ENCODE results near the gene ETNK1. TPM values are rescaled to one million over a fixed set of nuclear protein-coding genes. Genes with fewer than 3 reads are reported as not detected.

The ETNK1 gene
- total RNA-seq, 1 donor from 2014 or later, result 32.8 TPM

- no peaks in the 10 kb centered on the region for H3K9me3 Mint-ChIP-seq (ENCODE audit: low read depth)
- TF ChIP-seq CTCF (IDR thresholded peaks at IDR 0.05), result no peak
- H3K36me3 Mint-ChIP-seq (ENCODE audit: low read depth), result peaks cover 5% of the 10 kb centered on the region
- H3K4me3 Mint-ChIP-seq (ENCODE audit: unreplicated experiment), result no peak overlapping the region
- H3K4me1 Mint-ChIP-seq (ENCODE audit: low read depth), result peaks cover 19% of the 10 kb centered on the region
- no peak for DNase-seq (ENCODE audit: low spot score)
- H3K27ac Mint-ChIP-seq (ENCODE audit: unreplicated experiment), result peak overlapping the region; percentile 45
- no peaks in the 10 kb centered on the region for H3K27me3 Mint-ChIP-seq (ENCODE audit: low read depth)
Measured at GRCh38 chr12:22653075-22653474, 28.1 kb downstream of the ETNK1 start.

- Mint-ChIP-seq H3K9me3 (ENCODE audit: low read depth) (no peaks in the 10 kb centered on the region), H3K4me3 (ENCODE audit: unreplicated experiment) (no peak overlapping the region), H3K4me1 (ENCODE audit: low read depth) (peaks cover 20% of the 10 kb centered on the region), H3K27ac (ENCODE audit: unreplicated experiment) (no peak overlapping the region), H3K36me3 (ENCODE audit: low read depth) (peaks cover 8% of the 10 kb centered on the region), H3K27me3 (ENCODE audit: low read depth) (no peaks in the 10 kb centered on the region)
- no peak for TF ChIP-seq CTCF (IDR thresholded peaks at IDR 0.05)
- no peak for DNase-seq (ENCODE audit: low spot score)
Measured at GRCh38 chr12:22653791-22654190, 28.8 kb downstream of the ETNK1 start.

GRCh38 chr12:22656376-22656775 is 31.4 kb downstream of the ETNK1 start:
- peaks cover 9% of the 10 kb centered on the region for H3K36me3 Mint-ChIP-seq (ENCODE audit: low read depth)
- no peak for DNase-seq (ENCODE audit: low spot score)
- TF ChIP-seq CTCF (IDR thresholded peaks at IDR 0.05), result no peak
- no peak overlapping the region for H3K4me3 Mint-ChIP-seq (ENCODE audit: unreplicated experiment)
- no peaks in the 10 kb centered on the region for H3K27me3 Mint-ChIP-seq (ENCODE audit: low read depth)
- H3K9me3 Mint-ChIP-seq (ENCODE audit: low read depth), result no peaks in the 10 kb centered on the region
- no peak overlapping the region for H3K27ac Mint-ChIP-seq (ENCODE audit: unreplicated experiment)
- peaks cover 20% of the 10 kb centered on the region for H3K4me1 Mint-ChIP-seq (ENCODE audit: low read depth)

GRCh38 chr12:22656831-22657230 is 31.9 kb downstream of the ETNK1 start:
- no peaks in the 10 kb centered on the region for H3K27me3 Mint-ChIP-seq (ENCODE audit: low read depth)
- no peak overlapping the region for H3K4me3 Mint-ChIP-seq (ENCODE audit: unreplicated experiment)
- H3K36me3 Mint-ChIP-seq (ENCODE audit: low read depth), result peaks cover 9% of the 10 kb centered on the region
- H3K9me3 Mint-ChIP-seq (ENCODE audit: low read depth), result no peaks in the 10 kb centered on the region
- peaks cover 20% of the 10 kb centered on the region for H3K4me1 Mint-ChIP-seq (ENCODE audit: low read depth)
- no peak for TF ChIP-seq CTCF (IDR thresholded peaks at IDR 0.05)
- no peak for DNase-seq (ENCODE audit: low spot score)
- no peak overlapping the region for H3K27ac Mint-ChIP-seq (ENCODE audit: unreplicated experiment)

- no peak overlapping the region for H3K27ac Mint-ChIP-seq (ENCODE audit: unreplicated experiment)
- no peaks in the 10 kb centered on the region for H3K27me3 Mint-ChIP-seq (ENCODE audit: low read depth)
- DNase-seq (ENCODE audit: low spot score), result no peak
- peaks cover 19% of the 10 kb centered on the region for H3K4me1 Mint-ChIP-seq (ENCODE audit: low read depth)
- no peaks in the 10 kb centered on the region for H3K9me3 Mint-ChIP-seq (ENCODE audit: low read depth)
- TF ChIP-seq CTCF (IDR thresholded peaks at IDR 0.05), result no peak
- no peak overlapping the region for H3K4me3 Mint-ChIP-seq (ENCODE audit: unreplicated experiment)
- H3K36me3 Mint-ChIP-seq (ENCODE audit: low read depth), result peaks cover 10% of the 10 kb centered on the region
Measured at GRCh38 chr12:22657538-22657937, 32.6 kb downstream of the ETNK1 start.

Data from chondrocyte (in vitro differentiated cells).